HCT116 (cell line): ENCODE measurements around the gene ELF2. TPM values are rescaled to one million over a fixed set of nuclear protein-coding genes. Genes with fewer than 3 reads are reported as not detected.

Experiments
- ATAC-seq: fragments of 200-7000 bp; cut with Tn5 transposase; 2 replicates; pipeline ENCODE4 v1.9.1; 2020; ENCODE audit warnings: mild to moderate bottlenecking, moderate library complexity
- BruUV-seq: library from RNA; stranded (reverse); fragments of 400-500 nt; replicated peaks from 2 replicates; lab custom pipeline; 2021; lab: Mats Ljungman, UMichigan
- CTCF ChIA-PET: fragments of 300-600 bp; sonication (Branson Sonifier 250); formaldehyde crosslinking; loops from one replicate; lab custom pipeline; 2021; ENCODE audit warnings: antibody characterized with exemption; lab: Charles Lee
- POLR2A ChIA-PET: fragments of 300-600, 350-600 bp; sonication (Branson Sonifier 250); formaldehyde crosslinking; loops from one replicate; lab custom pipeline; 2021; ENCODE audit warnings: antibody characterized with exemption; lab: Charles Lee
- RAD21 ChIA-PET, 2 experiments: fragments of 300-600 bp; sonication (Branson Sonifier 250); formaldehyde crosslinking; loops; one replicate each; lab custom pipeline; 2023; ENCODE audit warnings: low total read pairs in 2 of 2; ENCODE audit not compliant: uncharacterized antibody in 2 of 2, unreplicated experiment in 2 of 2, low non-redundant PET in 1 of 2; lab: Charles Lee
- DNase-seq: peaks from one replicate; pipeline ENCODE4 v3.0.0-alpha.2; 2010; ENCODE audit warnings: low read depth, low spot score
- H2AFZ ChIP-seq: fragments of 200-600 bp; shearing (Covaris generic), sonication (generic); 2 replicates; pipeline ENCODE4 v1.6.1; 2017; ENCODE audit warnings: low read depth, mixed run types, mixed read lengths, antibody characterized with exemption, low read length; ENCODE audit not compliant: poor library complexity, severe bottlenecking
- H3K27ac ChIP-seq: 2 replicates; pipeline ENCODE4 v1.5.1; 2012; ENCODE audit warnings: low read depth, low read length
- H3K27me3 ChIP-seq: fragments of 200-600 bp; sonication (generic); 2 replicates; pipeline ENCODE4 v1.6.1; 2016; ENCODE audit warnings: mixed run types, low read length, mixed read lengths; ENCODE audit not compliant: insufficient read depth
- H3K36me3 ChIP-seq, 2 experiments: fragments of 200-500 bp in 1 of 2; fragments of 200-600 bp in 1 of 2; sonication (Bioruptor generic) in 1 of 2; sonication (generic) in 1 of 2; 2 replicates each; pipeline versions ENCODE4 v1.5.1 to v1.6.1; 2014 to 2016; ENCODE audit warnings: low read length in 2 of 2, inconsistent platforms in 1 of 2, mixed read lengths in 1 of 2, mixed run types in 1 of 2; ENCODE audit not compliant: insufficient read depth in 2 of 2, control insufficient read depth in 1 of 2
- H3K4me1 ChIP-seq, 2 experiments: fragments of 200-600 bp in 1 of 2; sonication (generic) in 1 of 2; 2 replicates each; pipeline versions ENCODE4 v1.5.1 to v1.6.1; 2012 to 2017; ENCODE audit warnings: low read length in 2 of 2, inconsistent platforms in 1 of 2, mild to moderate bottlenecking in 1 of 2, mixed read lengths in 1 of 2, mixed run types in 1 of 2, moderate library complexity in 1 of 2; ENCODE audit not compliant: insufficient read depth in 2 of 2, control insufficient read depth in 1 of 2
- H3K4me2 ChIP-seq: fragments of 200-600 bp; sonication (generic); 2 replicates; pipeline ENCODE4 v1.6.1; 2017; ENCODE audit warnings: mixed run types, low read length, mixed read lengths
- H3K4me3 ChIP-seq, 2 experiments: fragments of 200-600 bp in 1 of 2; sonication (generic) in 1 of 2; replicated peaks in 1 of 2; 2 replicates each; pipeline ENCODE4 v1.5.1; 2011 to 2016; ENCODE audit warnings: low read length in 2 of 2, control low read depth in 1 of 2, low read depth in 1 of 2, mild to moderate bottlenecking in 1 of 2, mixed read lengths in 1 of 2, mixed run types in 1 of 2
- H3K79me2 ChIP-seq: fragments of 200-600 bp; sonication (generic); 2 replicates; pipeline ENCODE4 v1.6.1; 2017; ENCODE audit warnings: mild to moderate bottlenecking, mixed run types, low read length, moderate library complexity, mixed read lengths; ENCODE audit not compliant: insufficient read depth
- H3K9ac ChIP-seq: fragments of 200-600 bp; sonication (generic); 2 replicates; pipeline ENCODE4 v1.6.1; 2016; ENCODE audit warnings: low read length, mixed read lengths
- H3K9me2 ChIP-seq: fragments of 200-600 bp; sonication (generic), shearing (Covaris generic); 2 replicates; pipeline ENCODE4 v1.6.1; 2017; ENCODE audit warnings: mixed run types, mild to moderate bottlenecking, moderate library complexity; ENCODE audit not compliant: insufficient read depth
- H3K9me3 ChIP-seq, 2 experiments: fragments of 200-500 bp in 1 of 2; fragments of 200-600 bp in 1 of 2; sonication (Bioruptor generic) in 1 of 2; sonication (generic) in 1 of 2; 2 replicates each; pipeline ENCODE4 v1.6.1; 2014 to 2017; ENCODE audit warnings: low read length in 2 of 2, mixed read lengths in 2 of 2, inconsistent platforms in 1 of 2, low read depth in 1 of 2, mild to moderate bottlenecking in 1 of 2, mixed run types in 1 of 2, moderate library complexity in 1 of 2; ENCODE audit not compliant: control insufficient read depth in 1 of 2, insufficient read depth in 1 of 2
- H4K20me1 ChIP-seq: fragments of 200-600 bp; sonication (generic), shearing (Covaris generic); 2 replicates; pipeline ENCODE4 v1.6.1; 2017; ENCODE audit warnings: mixed run types, mild to moderate bottlenecking, moderate library complexity; ENCODE audit not compliant: insufficient read depth
- ATF3 ChIP-seq: IDR thresholded peaks from 2 replicates; pipeline ENCODE4 v1.6.1; 2012
- CBX3 ChIP-seq: IDR thresholded peaks from 2 replicates; pipeline ENCODE4 v1.6.1; 2012; ENCODE audit warnings: low read depth
- CEBPB ChIP-seq: IDR thresholded peaks from 2 replicates; pipeline ENCODE4 v1.6.1; 2012; ENCODE audit warnings: low read depth
- EGR1 ChIP-seq: IDR thresholded peaks from 2 replicates; pipeline ENCODE4 v1.6.1; 2012; ENCODE audit warnings: low read depth
- ELF1 ChIP-seq: IDR thresholded peaks from 2 replicates; pipeline ENCODE4 v1.6.1; 2012; ENCODE audit warnings: low read depth, borderline replicate concordance
- EZH2phosphoT487 ChIP-seq: fragments of 200-600 bp; IDR thresholded peaks from 2 replicates; pipeline ENCODE4 v1.6.1; 2018; ENCODE audit warnings: antibody characterized with exemption, borderline replicate concordance
- JUND ChIP-seq: IDR thresholded peaks from 2 replicates; pipeline ENCODE4 v1.6.1; 2012
- POLR2AphosphoS5 ChIP-seq: IDR thresholded peaks from 2 replicates; pipeline ENCODE4 v1.6.1; 2011; ENCODE audit warnings: mild to moderate bottlenecking, low read depth, low read length, moderate library complexity
- REST ChIP-seq: IDR thresholded peaks from 2 replicates; pipeline ENCODE4 v1.6.1; 2012; ENCODE audit warnings: low read depth
- SP1 ChIP-seq: IDR thresholded peaks from 2 replicates; pipeline ENCODE4 v1.6.1; 2012; ENCODE audit warnings: low read depth
- SRF ChIP-seq: IDR thresholded peaks from 2 replicates; pipeline ENCODE4 v1.6.1; 2012; ENCODE audit warnings: low read depth
- TCF7L2 ChIP-seq: IDR thresholded peaks from 2 replicates; pipeline ENCODE4 v1.7.0; 2011; ENCODE audit warnings: borderline replicate concordance, inconsistent platforms; ENCODE audit not compliant: insufficient read depth, insufficient read length; ENCODE audit errors: extremely low read depth
- ZFX ChIP-seq: fragments of 450-650 bp; IDR thresholded peaks from 2 replicates; pipeline ENCODE4 v1.6.1; 2017
- intact Hi-C: fragments of 100-400 bp; cut with micrococcal nuclease; formaldehyde crosslinking; loops from 2 replicates; pipeline ENCODE4 v1.10.0; 2022
- total RNA-seq: library from RNA; stranded (reverse); gene quantifications from one replicate; pipeline ENCODE4 v1.2.1, GENCODE V29; 2021; ENCODE audit not compliant: unreplicated experiment

Gene ELF2
- total RNA-seq, 1 experiment from 2014 or later: 28.2 TPM

GRCh38 chr4:139219450-139220055 lies 42.5 kb upstream of the ELF2 start:
- H3K4me2 ChIP-seq: no peak overlapping the region
- no peaks in the 10 kb centered on the region for H4K20me1 ChIP-seq
- TF ChIP-seq ATF3: no peak
- no peak for TF ChIP-seq SP1
- TF ChIP-seq EZH2phosphoT487: no peak
- TF ChIP-seq ZFX: no peak
- no peak for TF ChIP-seq EGR1
- no peak for TF ChIP-seq REST
- no peak for TF ChIP-seq ELF1
- no peak for TF ChIP-seq POLR2AphosphoS5
- TF ChIP-seq CEBPB: no peak
- no peak for TF ChIP-seq TCF7L2
- TF ChIP-seq CBX3: no peak
- TF ChIP-seq JUND: no peak
- TF ChIP-seq SRF: no peak
- ChIA-PET POLR2A (no interaction called here), RAD21 (no interaction called here), CTCF (no interaction called here)
- BruUV-seq: no TSS peak
- intact Hi-C loops: no loop called here
- no peaks in the 10 kb centered on the region for H3K9me3 ChIP-seq
- no peak overlapping the region for H3K27ac ChIP-seq
- no peak overlapping the region for H3K4me3 ChIP-seq
- no peak overlapping the region for H2AFZ ChIP-seq
- H3K79me2 ChIP-seq: no peaks in the 10 kb centered on the region
- no peaks in the 10 kb centered on the region for H3K9me2 ChIP-seq
- H3K36me3 ChIP-seq: no peaks in the 10 kb centered on the region
- DNase-seq (no peak), ATAC-seq (no peak)
- no peak overlapping the region for H3K9ac ChIP-seq
- H3K27me3 ChIP-seq: no peaks in the 10 kb centered on the region
- no peaks in the 10 kb centered on the region; a peak in 1 of 4 replicates for H3K4me1 ChIP-seq
